Heart left ventricle (tissue), 13 donors: ENCODE results near the gene UNC13B.

ENCODE experiments used
- POLR2A ChIP-seq, 2 donors: fragments of 450-650 bp; IDR thresholded peaks; one replicate each; pipeline ENCODE4 v1.6.1; 2017; ENCODE audit warnings: antibody characterized with exemption in 2 of 2, mild to moderate bottlenecking in 2 of 2, moderate library complexity in 2 of 2
- TF ChIP-seq, protein P1 (sequence below), 12 donors: fragments of 200-600 bp; sonication (generic) in 4 of 12; IDR thresholded peaks; one replicate each; pipeline versions ENCODE4 v1.5.0 to v1.8.0; 2018 to 2022; ENCODE audit warnings: antibody characterized with exemption in 12 of 12, mild to moderate bottlenecking in 5 of 12
- donor health status: ischemic (EF 13 %, LVEDD 7.1; RV severe dilation, severe dysfunction).
- donor health status: DM: no; HTN: yes; CAD: no.
- donor health status: DM: no; HTN: no; CAD: no.
- donor health status: ischemic (EF 25% LVEDD 6.9; RV normal size, moderate dysfunction).
- donor health status: ischemic (EF 25% LVEDD 5.7; RV mildly dilated, moderate dysfunction).
- donor health status: ischemic (EF 35%, LVEDD 5.7; RV mildly dilated, moderate dysfunction).
- donor health status: nonischemic (EF 11% LVEDD 7.7; RV severe dilation, severe dysfunction).
- donor health status: DM: yes; HTN: yes; CAD: no.
- donor health status: PGD.
- donor health status: ischemic (EF 29% LVEDD 5.4; RV normal size, mild dysfunction).
- donor health status: nonischemic (EF 23%, LVEDD 6.1; RV moderate dilation, normal function).

DNA sequence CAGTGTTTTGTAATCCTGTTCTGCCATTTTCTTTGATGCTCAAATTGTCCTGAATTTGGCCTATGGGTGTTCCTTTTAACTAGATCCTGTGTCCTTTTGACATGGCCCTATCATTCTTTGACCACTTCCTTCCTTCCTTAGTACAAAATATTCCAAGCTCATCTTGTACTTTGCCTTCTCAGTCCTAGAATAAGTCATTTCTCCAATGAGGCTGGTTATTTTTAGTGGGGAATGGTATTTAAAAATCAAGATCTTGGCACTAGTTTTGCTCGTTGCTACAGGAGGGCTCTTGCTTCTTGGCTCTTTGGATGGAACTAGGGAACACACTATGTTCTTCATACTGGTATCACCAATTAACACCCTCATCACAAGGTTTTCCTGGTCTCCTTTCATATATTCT is 108.1 kb downstream of the UNC13B start:
- TF ChIP-seq, protein P1, sequence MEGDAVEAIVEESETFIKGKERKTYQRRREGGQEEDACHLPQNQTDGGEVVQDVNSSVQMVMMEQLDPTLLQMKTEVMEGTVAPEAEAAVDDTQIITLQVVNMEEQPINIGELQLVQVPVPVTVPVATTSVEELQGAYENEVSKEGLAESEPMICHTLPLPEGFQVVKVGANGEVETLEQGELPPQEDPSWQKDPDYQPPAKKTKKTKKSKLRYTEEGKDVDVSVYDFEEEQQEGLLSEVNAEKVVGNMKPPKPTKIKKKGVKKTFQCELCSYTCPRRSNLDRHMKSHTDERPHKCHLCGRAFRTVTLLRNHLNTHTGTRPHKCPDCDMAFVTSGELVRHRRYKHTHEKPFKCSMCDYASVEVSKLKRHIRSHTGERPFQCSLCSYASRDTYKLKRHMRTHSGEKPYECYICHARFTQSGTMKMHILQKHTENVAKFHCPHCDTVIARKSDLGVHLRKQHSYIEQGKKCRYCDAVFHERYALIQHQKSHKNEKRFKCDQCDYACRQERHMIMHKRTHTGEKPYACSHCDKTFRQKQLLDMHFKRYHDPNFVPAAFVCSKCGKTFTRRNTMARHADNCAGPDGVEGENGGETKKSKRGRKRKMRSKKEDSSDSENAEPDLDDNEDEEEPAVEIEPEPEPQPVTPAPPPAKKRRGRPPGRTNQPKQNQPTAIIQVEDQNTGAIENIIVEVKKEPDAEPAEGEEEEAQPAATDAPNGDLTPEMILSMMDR (IDR thresholded peaks at IDR 0.05), result no peak
- no peak for TF ChIP-seq POLR2A (IDR thresholded peaks at IDR 0.05)
